ENCODE data around the gene EYA2. TPM values are rescaled to one million over a fixed set of nuclear protein-coding genes. Genes with fewer than 3 reads are reported as not detected.

The EYA2 gene
- total RNA-seq, 4 donors from 2014 or later, result 0.47 to 4.1 (median 2.2) TPM

GRCh38 chr20:47144463-47144862, 249.8 kb downstream of the EYA2 start:
- Histone ChIP-seq H3K36me3 (no peaks in the 10 kb centered on the region), H3K27me3 (no peaks in the 10 kb centered on the region), H3K27ac (no peak overlapping the region), H3K9me3 (peaks cover 0 to 7% (median 0%) of the 10 kb centered on the region in 3 donors), H3K4me1 (no peaks in the 10 kb centered on the region), H3K4me3 (no peak overlapping the region)
- no peak for TF ChIP-seq EP300 (IDR thresholded peaks at IDR 0.05)
- no peak for TF ChIP-seq CTCF (IDR thresholded peaks at IDR 0.05)
- TF ChIP-seq POLR2AphosphoS5 (IDR thresholded peaks at IDR 0.05), result no peak
- no peak for TF ChIP-seq POLR2A (IDR thresholded peaks at IDR 0.05)
- no peak for ATAC-seq
- 93 to 100% methylated on average over 1 to 4 of the region's 4 CpGs for WGBS, 2 donors (ENCODE audit: low coverage in 1 of 2)

- WGBS, 2 donors (ENCODE audit: low coverage in 1 of 2), result 67 to 73% methylated on average over 1 to 2 of the region's 7 CpGs
- Histone ChIP-seq H3K36me3 (no peaks in the 10 kb centered on the region), H3K9me3 (no peaks in the 10 kb centered on the region), H3K4me3 (no peak overlapping the region), H3K27me3 (no peaks in the 10 kb centered on the region), H3K27ac (no peak overlapping the region), H3K4me1 (no peaks in the 10 kb centered on the region)
- TF ChIP-seq CTCF (IDR thresholded peaks at IDR 0.05), result no peak
- no peak for TF ChIP-seq EP300 (IDR thresholded peaks at IDR 0.05)
- TF ChIP-seq POLR2A (IDR thresholded peaks at IDR 0.05), result no peak
- TF ChIP-seq POLR2AphosphoS5 (IDR thresholded peaks at IDR 0.05), result no peak
- no peak for ATAC-seq
Measured at GRCh38 chr20:47146686-47147085, 252.0 kb downstream of the EYA2 start.

GRCh38 chr20:47148059-47148458, 253.4 kb downstream of the EYA2 start:
- Histone ChIP-seq H3K4me3 (no peak overlapping the region), H3K4me1 (no peaks in the 10 kb centered on the region), H3K27ac (no peak overlapping the region), H3K36me3 (no peaks in the 10 kb centered on the region), H3K27me3 (no peaks in the 10 kb centered on the region), H3K9me3 (no peaks in the 10 kb centered on the region)
- ATAC-seq, result no peak
- 90% methylated on average over 2 of the region's 2 CpGs; no CpG with 5 or more reads in 1 of the 2 donors for WGBS, 2 donors (ENCODE audit: low coverage in 1 of 2)
- TF ChIP-seq POLR2AphosphoS5 (IDR thresholded peaks at IDR 0.05) (no peak), POLR2A (IDR thresholded peaks at IDR 0.05) (no peak), EP300 (IDR thresholded peaks at IDR 0.05) (no peak), CTCF (IDR thresholded peaks at IDR 0.05) (no peak)

- no peaks in the 10 kb centered on the region for H3K4me1 ChIP-seq
- WGBS, 2 donors (ENCODE audit: low coverage in 1 of 2), result 80 to 86% methylated on average over 1 to 5 of the region's 5 CpGs
- no peak overlapping the region for H3K27ac ChIP-seq
- H3K36me3 ChIP-seq, result no peaks in the 10 kb centered on the region
- TF ChIP-seq POLR2AphosphoS5 (IDR thresholded peaks at IDR 0.05), result no peak
- TF ChIP-seq CTCF (IDR thresholded peaks at IDR 0.05), result no peak
- no peak for TF ChIP-seq POLR2A (IDR thresholded peaks at IDR 0.05)
- TF ChIP-seq EP300 (IDR thresholded peaks at IDR 0.05), result no peak
- peaks cover 10% of the 10 kb centered on the region for H3K27me3 ChIP-seq
- no peaks in the 10 kb centered on the region for H3K9me3 ChIP-seq
- H3K4me3 ChIP-seq, result no peak overlapping the region
- peak; percentile 12 for ATAC-seq
Measured at GRCh38 chr20:47149939-47150338, 255.3 kb downstream of the EYA2 start.

- H3K27me3 ChIP-seq, result peaks cover 13% of the 10 kb centered on the region
- no peaks in the 10 kb centered on the region for H3K9me3 ChIP-seq
- no peak overlapping the region for H3K4me3 ChIP-seq
- no peak overlapping the region for H3K27ac ChIP-seq
- WGBS, 2 donors (ENCODE audit: low coverage in 1 of 2), result 57 to 62% methylated on average over 8 to 9 of the region's 11 CpGs
- no peaks in the 10 kb centered on the region for H3K36me3 ChIP-seq
- peak; percentile 88 for ATAC-seq
- peak; percentile 17 to 71 (median 57) for TF ChIP-seq CTCF (IDR thresholded peaks at IDR 0.05)
- no peak for TF ChIP-seq EP300 (IDR thresholded peaks at IDR 0.05)
- no peaks in the 10 kb centered on the region for H3K4me1 ChIP-seq
Measured at GRCh38 chr20:47150403-47151152, 255.9 kb downstream of the EYA2 start.

Data from gastroesophageal sphincter (tissue), 4 donors.